Epithelial cell of esophagus (primary cell): ENCODE measurements around the gene OSBPL7.

Source experiments
- DNase-seq: peaks from one replicate; pipeline ENCODE4 v3.0.0; 2010; ENCODE audit warnings: low read depth
- H3K4me3 ChIP-seq: 2 replicates; pipeline ENCODE4 v1.5.1; 2011; ENCODE audit warnings: mild to moderate bottlenecking, low read length, control low read depth
- CTCF ChIP-seq: IDR thresholded peaks from 2 replicates; pipeline ENCODE4 v1.5.1; 2011; ENCODE audit warnings: low read depth, mild to moderate bottlenecking, low read length, control low read depth, inconsistent platforms; ENCODE audit not compliant: insufficient read depth; ENCODE audit errors: missing control alignments

Gene OSBPL7

GRCh38 chr17:47847341-47848197 lies 26.0 kb upstream of the OSBPL7 start:
- peak; percentile 43 for TF ChIP-seq CTCF
- peak; percentile 50 for DNase-seq
- peak overlapping the region; percentile 31 for H3K4me3 ChIP-seq

GRCh38 chr17:47846716-47847340 lies 25.2 kb upstream of the OSBPL7 start:
- no peak for TF ChIP-seq CTCF
- H3K4me3 ChIP-seq = peak overlapping the region; percentile 31
- DNase-seq = peak; percentile 40

GRCh38 chr17:47845716-47846075 lies 24.1 kb upstream of the OSBPL7 start:
- no peak overlapping the region for H3K4me3 ChIP-seq
- no peak for TF ChIP-seq CTCF
- DNase-seq = no peak

GRCh38 chr17:47844814-47845715 lies 23.5 kb upstream of the OSBPL7 start:
- H3K4me3 ChIP-seq = no peak overlapping the region
- peak; percentile 37 for TF ChIP-seq CTCF
- DNase-seq = no peak

- no peak for TF ChIP-seq CTCF
Measured at GRCh38 chr17:47844227-47844626, 22.6 kb upstream of the OSBPL7 start.

GRCh38 chr17:47843391-47843730 lies 21.8 kb upstream of the OSBPL7 start:
- H3K4me3 ChIP-seq = no peak overlapping the region
- no peak for DNase-seq
- no peak for TF ChIP-seq CTCF

More at GRCh38 chr17:47844227-47844626, 22.6 kb upstream of the OSBPL7 start:
- no peak for DNase-seq
- no peak overlapping the region for H3K4me3 ChIP-seq
